ENCODE data around the gene TRIM59. TPM values are rescaled to one million over a fixed set of nuclear protein-coding genes. Genes with fewer than 3 reads are reported as not detected.

TRIM59 gene
- total RNA-seq, 2 donors from 2014 or later, result 15.2 to 32.1 TPM

GRCh38 chr3:160413613-160414248 is 35.9 kb downstream of the TRIM59 start:
- H3K9me3 ChIP-seq (ENCODE audit: control insufficient read depth, low read length, poor library complexity, severe bottlenecking), result no peaks in the 10 kb centered on the region
- Mint-ChIP-seq H3K36me3 (ENCODE audit: low read depth) (peaks cover 3% of the 10 kb centered on the region), H3K4me1 (peaks cover 13% of the 10 kb centered on the region), H3K27ac (no peak overlapping the region), H3K4me3 (no peak overlapping the region), H3K27me3 (no peaks in the 10 kb centered on the region)
- ATAC-seq, result peak; percentile 86
- DNase-seq, result peak; percentile 42 to 54 (median 51)

GRCh38 chr3:160412477-160412876 is 37.1 kb downstream of the TRIM59 start:
- peaks cover 15% of the 10 kb centered on the region for H3K4me1 Mint-ChIP-seq

DNA sequence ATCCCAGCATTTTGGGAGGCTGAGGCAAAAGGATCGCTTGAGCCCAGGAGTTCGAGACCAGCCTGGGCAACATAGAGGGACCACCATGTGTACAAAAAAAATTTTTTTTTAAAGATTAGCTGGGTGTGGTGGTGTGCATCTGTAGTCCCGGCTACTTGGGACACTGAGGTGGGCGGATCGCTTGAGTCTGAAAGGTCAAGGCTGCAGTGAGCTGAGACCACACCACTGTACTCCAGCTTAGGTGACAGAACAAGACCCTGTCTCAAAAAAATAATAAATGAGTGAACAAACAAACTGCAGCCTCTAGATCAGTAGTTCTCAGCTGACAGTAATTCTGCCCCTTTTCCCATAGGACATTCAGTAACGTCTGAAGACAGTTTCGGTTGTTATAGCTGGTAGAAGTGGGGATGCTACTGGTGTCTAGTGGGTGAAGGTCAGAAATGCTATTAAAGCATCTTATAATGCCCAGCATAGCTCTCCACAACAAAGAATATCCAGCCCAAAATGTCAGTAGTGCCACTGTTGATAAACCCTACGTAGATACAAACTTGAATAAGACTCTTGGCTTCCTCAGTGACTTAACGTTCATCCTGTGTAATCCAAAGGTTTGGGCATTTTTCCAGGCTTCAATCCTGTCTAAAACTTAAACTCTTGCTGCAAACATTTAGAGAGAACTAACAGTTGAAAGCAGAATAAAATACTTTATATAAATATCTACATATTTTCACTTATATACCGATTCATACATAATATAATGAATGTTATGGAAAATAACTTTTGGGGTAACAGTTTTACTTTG is 39.6 kb downstream of the TRIM59 start:
- peaks cover 2% of the 10 kb centered on the region for H3K36me3 Mint-ChIP-seq (ENCODE audit: low read depth)
- H3K27ac Mint-ChIP-seq, result no peak overlapping the region
- no peak overlapping the region for H3K4me3 Mint-ChIP-seq
- peaks cover 4% of the 10 kb centered on the region for H3K4me1 Mint-ChIP-seq
- DNase-seq (no peak), ATAC-seq (no peak)
- H3K9me3 ChIP-seq (ENCODE audit: control insufficient read depth, low read length, poor library complexity, severe bottlenecking), result no peaks in the 10 kb centered on the region
- H3K27me3 Mint-ChIP-seq, result no peaks in the 10 kb centered on the region

More at GRCh38 chr3:160412477-160412876, 37.1 kb downstream of the TRIM59 start:
- Mint-ChIP-seq H3K27ac (no peak overlapping the region), H3K4me3 (no peak overlapping the region), H3K27me3 (no peaks in the 10 kb centered on the region), H3K36me3 (ENCODE audit: low read depth) (peaks cover 5% of the 10 kb centered on the region)
- no peaks in the 10 kb centered on the region for H3K9me3 ChIP-seq (ENCODE audit: control insufficient read depth, low read length, poor library complexity, severe bottlenecking)
- ATAC-seq (no peak), DNase-seq (no peak)

- no peak for ATAC-seq
Observed at GRCh38 chr3:160403796-160404470, 45.7 kb downstream of the TRIM59 start.

GRCh38 chr3:160403028-160403545 is 46.5 kb downstream of the TRIM59 start:
- no peaks in the 10 kb centered on the region for H3K27me3 Mint-ChIP-seq
- H3K4me3 Mint-ChIP-seq, result peak overlapping the region; percentile 98
- H3K9me3 ChIP-seq (ENCODE audit: control insufficient read depth, low read length, poor library complexity, severe bottlenecking), result no peaks in the 10 kb centered on the region
- H3K4me1 Mint-ChIP-seq, result peaks cover 27% of the 10 kb centered on the region
- H3K36me3 Mint-ChIP-seq (ENCODE audit: low read depth), result peaks cover 3% of the 10 kb centered on the region
- DNase-seq (no peak), ATAC-seq (no peak)
- H3K27ac Mint-ChIP-seq, result peak overlapping the region; percentile 100

More at GRCh38 chr3:160403796-160404470, 45.7 kb downstream of the TRIM59 start:
- Mint-ChIP-seq H3K4me1 (peaks cover 23% of the 10 kb centered on the region), H3K27me3 (no peaks in the 10 kb centered on the region), H3K4me3 (peak overlapping the region; percentile 83), H3K27ac (peak overlapping the region; percentile 100), H3K36me3 (ENCODE audit: low read depth) (peaks cover 4% of the 10 kb centered on the region)
- no peaks in the 10 kb centered on the region for H3K9me3 ChIP-seq (ENCODE audit: control insufficient read depth, low read length, poor library complexity, severe bottlenecking)
- DNase-seq, result no peak

- Mint-ChIP-seq H3K4me3 (peak overlapping the region; percentile 98), H3K27me3 (no peaks in the 10 kb centered on the region), H3K4me1 (peaks cover 28% of the 10 kb centered on the region), H3K36me3 (ENCODE audit: low read depth) (peaks cover 3% of the 10 kb centered on the region), H3K27ac (peak overlapping the region; percentile 100)
- no peaks in the 10 kb centered on the region for H3K9me3 ChIP-seq (ENCODE audit: control insufficient read depth, low read length, poor library complexity, severe bottlenecking)
- no peak for ATAC-seq
- DNase-seq, result no peak
Observed at GRCh38 chr3:160402221-160403027, 47.2 kb downstream of the TRIM59 start.

DNA sequence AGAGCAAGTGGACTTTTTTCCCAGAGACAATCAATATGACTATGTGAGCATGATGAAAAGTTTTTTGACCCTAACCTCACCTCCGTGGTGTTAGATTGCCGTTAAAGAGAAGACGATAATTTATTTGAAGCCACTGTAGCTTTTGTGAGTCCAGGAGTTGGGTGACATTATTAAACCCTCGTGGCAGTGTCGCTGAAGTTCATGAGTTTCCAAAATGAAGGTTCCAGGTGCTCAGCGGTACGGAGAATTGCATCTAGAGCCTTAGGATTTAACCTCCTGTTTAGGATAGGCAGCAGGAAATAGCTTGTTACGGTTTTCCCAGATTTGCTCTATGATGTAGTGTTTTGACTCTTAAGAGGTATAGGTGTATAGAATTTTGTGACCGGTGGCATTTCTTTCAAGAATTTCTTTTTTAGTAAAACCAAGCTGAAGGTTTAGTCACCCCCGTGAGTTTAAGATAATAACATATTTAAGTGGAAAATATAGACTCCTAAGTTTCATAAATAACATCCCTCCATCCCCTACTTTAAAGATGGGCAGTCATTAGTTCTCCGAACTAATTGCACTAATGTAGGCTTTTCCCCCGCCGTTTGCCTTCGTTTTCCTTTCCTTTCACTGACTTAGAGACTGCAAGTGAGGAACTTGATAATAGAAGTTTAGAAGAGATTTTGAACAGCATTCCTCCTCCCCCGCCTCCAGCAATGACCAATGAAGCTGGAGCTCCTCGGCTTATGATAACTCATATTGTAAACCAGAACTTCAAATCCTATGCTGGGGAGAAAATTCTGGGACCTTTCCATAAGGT is 48.1 kb downstream of the TRIM59 start:
- DNase-seq, result no peak
- no peaks in the 10 kb centered on the region for H3K9me3 ChIP-seq (ENCODE audit: control insufficient read depth, low read length, poor library complexity, severe bottlenecking)
- no peak for ATAC-seq
- peak overlapping the region; percentile 98 for H3K4me3 Mint-ChIP-seq
- peak overlapping the region; percentile 100 for H3K27ac Mint-ChIP-seq
- H3K36me3 Mint-ChIP-seq (ENCODE audit: low read depth), result peaks cover 3% of the 10 kb centered on the region
- H3K27me3 Mint-ChIP-seq, result no peaks in the 10 kb centered on the region
- H3K4me1 Mint-ChIP-seq, result peaks cover 31% of the 10 kb centered on the region

- Mint-ChIP-seq H3K27me3 (no peaks in the 10 kb centered on the region), H3K4me3 (peak overlapping the region; percentile 98), H3K36me3 (ENCODE audit: low read depth) (peaks cover 3% of the 10 kb centered on the region), H3K4me1 (peaks cover 34% of the 10 kb centered on the region), H3K27ac (peak overlapping the region; percentile 100)
- ATAC-seq (no peak), DNase-seq (peak; percentile 7 to 17 (median 12))
- H3K9me3 ChIP-seq (ENCODE audit: control insufficient read depth, low read length, poor library complexity, severe bottlenecking), result no peaks in the 10 kb centered on the region
Observed at GRCh38 chr3:160400702-160401150, 48.9 kb downstream of the TRIM59 start.

- Mint-ChIP-seq H3K27ac (peak overlapping the region; percentile 100), H3K4me3 (peak overlapping the region; percentile 98), H3K27me3 (no peaks in the 10 kb centered on the region), H3K4me1 (peaks cover 37% of the 10 kb centered on the region), H3K36me3 (ENCODE audit: low read depth) (peaks cover 3% of the 10 kb centered on the region)
- DNase-seq (peak; percentile 7 to 16 (median 11)), ATAC-seq (no peak)
- H3K9me3 ChIP-seq (ENCODE audit: control insufficient read depth, low read length, poor library complexity, severe bottlenecking), result no peaks in the 10 kb centered on the region
Observed at GRCh38 chr3:160400030-160400701, 49.4 kb downstream of the TRIM59 start.

DNA sequence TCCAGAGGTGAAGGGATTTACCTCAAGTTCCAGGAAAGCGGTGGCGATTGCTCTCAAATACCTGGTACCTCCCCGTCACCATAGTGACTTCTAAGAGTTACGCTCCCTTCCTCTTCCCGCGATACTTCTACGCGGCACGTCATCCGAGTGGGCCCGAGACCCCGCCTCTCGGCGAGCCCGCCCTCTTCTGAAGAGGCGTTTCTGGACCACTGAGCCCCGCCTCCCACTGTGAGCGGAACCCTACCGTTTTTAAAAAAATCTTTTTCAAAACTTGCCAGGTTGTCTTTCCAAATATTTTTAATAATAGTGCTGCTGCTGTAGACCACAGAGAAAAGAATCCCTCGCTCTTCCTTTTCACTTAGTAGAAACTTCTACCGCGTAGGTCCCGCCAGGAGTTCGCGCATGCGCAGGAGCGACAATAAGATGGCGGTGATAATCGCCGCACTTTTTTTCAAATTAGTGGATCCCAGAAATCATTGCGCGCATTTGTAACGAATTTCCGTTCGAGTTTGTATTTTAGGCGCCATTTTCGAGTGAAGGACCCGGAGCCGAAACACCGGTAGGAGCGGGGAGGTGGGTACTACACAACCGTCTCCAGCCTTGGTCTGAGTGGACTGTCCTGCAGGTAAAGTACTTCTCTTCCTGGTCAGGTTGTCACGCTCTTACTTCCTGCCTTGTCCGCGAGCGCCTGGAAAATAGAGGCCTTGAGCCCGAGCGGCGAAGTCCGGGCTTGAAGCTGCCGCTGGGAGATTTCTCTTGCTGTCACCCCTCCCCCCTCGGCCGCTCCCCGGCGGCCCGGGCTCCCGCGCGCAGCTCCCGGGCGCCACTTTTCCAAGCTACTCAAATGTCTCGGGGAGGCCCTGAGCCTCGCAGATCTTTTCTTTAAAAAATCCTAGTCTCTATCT is 50.2 kb downstream of the TRIM59 start, which contains the start of the genes IFT80 and SMC4:
TSS of gene IFT80 (minus strand) at position 101 of the 905 bp plus-strand sequence. CDS start 14,625 bp downstream, outside the sequence.
TSS of gene SMC4 (plus strand) at position 526 of the 905 bp plus-strand sequence. CDS start 1,177 bp downstream, outside the sequence.
- H3K4me1 Mint-ChIP-seq, result peaks cover 38% of the 10 kb centered on the region
- H3K27me3 Mint-ChIP-seq, result no peaks in the 10 kb centered on the region
- peak within 1 kb of the TSS; percentile 98 for H3K4me3 Mint-ChIP-seq
- H3K27ac Mint-ChIP-seq, result peak within 1 kb of the TSS; percentile 100
- DNase-seq (peak; percentile 89 to 92 (median 89)), ATAC-seq (peak; percentile 96)
- peaks cover 3% of the 10 kb centered on the region for H3K36me3 Mint-ChIP-seq (ENCODE audit: low read depth)
- no peaks in the 10 kb centered on the region for H3K9me3 ChIP-seq (ENCODE audit: control insufficient read depth, low read length, poor library complexity, severe bottlenecking)
